Skeletal muscle satellite cell (primary cell): Measurements from ENCODE around the gene LPP.

Experiments
- H3K27me3 ChIP-seq: 2 replicates; pipeline ENCODE4 v1.7.0; 2013; ENCODE audit warnings: low read length; ENCODE audit not compliant: control insufficient read depth, insufficient read depth
- H3K36me3 ChIP-seq: 2 replicates; pipeline ENCODE4 v1.7.0; 2013; ENCODE audit warnings: mild to moderate bottlenecking, control low read depth, low read length; ENCODE audit not compliant: insufficient read depth
- H3K4me1 ChIP-seq: 2 replicates; pipeline ENCODE4 v1.7.0; 2013; ENCODE audit warnings: low read length; ENCODE audit not compliant: control insufficient read depth, insufficient read depth
- H3K4me2 ChIP-seq: 2 replicates; pipeline ENCODE4 v1.7.0; 2013; ENCODE audit warnings: mild to moderate bottlenecking, low read length
- H3K4me3 ChIP-seq: 2 replicates; pipeline ENCODE4 v1.7.0; 2013; ENCODE audit warnings: low read length
- H3K9ac ChIP-seq: 2 replicates; pipeline ENCODE4 v1.7.0; 2013; ENCODE audit warnings: mild to moderate bottlenecking, low read depth, low read length, moderate library complexity
- H3K9me3 ChIP-seq: replicated peaks from 2 replicates; pipeline ENCODE4 v1.7.0; 2013; ENCODE audit warnings: mild to moderate bottlenecking, control low read depth, low read length

Gene LPP

GRCh38 chr3:188362405-188362831, 208.5 kb downstream of the LPP start:
- no peaks in the 10 kb centered on the region for H3K9me3 ChIP-seq
- H3K4me2 ChIP-seq, result peak overlapping the region; percentile 31
- H3K9ac ChIP-seq, result no peak overlapping the region
- no peaks in the 10 kb centered on the region for H3K27me3 ChIP-seq
- no peaks in the 10 kb centered on the region for H3K4me1 ChIP-seq
- H3K4me3 ChIP-seq, result no peak overlapping the region
- peaks cover 4% of the 10 kb centered on the region for H3K36me3 ChIP-seq

- no peak overlapping the region for H3K9ac ChIP-seq
- no peak overlapping the region for H3K4me3 ChIP-seq
- peaks cover 7% of the 10 kb centered on the region for H3K4me1 ChIP-seq
- no peaks in the 10 kb centered on the region for H3K27me3 ChIP-seq
- H3K36me3 ChIP-seq, result peaks cover 4% of the 10 kb centered on the region
- H3K9me3 ChIP-seq, result no peaks in the 10 kb centered on the region
- H3K4me2 ChIP-seq, result no peak overlapping the region
Measured at GRCh38 chr3:188365184-188365583, 211.2 kb downstream of the LPP start.

DNA sequence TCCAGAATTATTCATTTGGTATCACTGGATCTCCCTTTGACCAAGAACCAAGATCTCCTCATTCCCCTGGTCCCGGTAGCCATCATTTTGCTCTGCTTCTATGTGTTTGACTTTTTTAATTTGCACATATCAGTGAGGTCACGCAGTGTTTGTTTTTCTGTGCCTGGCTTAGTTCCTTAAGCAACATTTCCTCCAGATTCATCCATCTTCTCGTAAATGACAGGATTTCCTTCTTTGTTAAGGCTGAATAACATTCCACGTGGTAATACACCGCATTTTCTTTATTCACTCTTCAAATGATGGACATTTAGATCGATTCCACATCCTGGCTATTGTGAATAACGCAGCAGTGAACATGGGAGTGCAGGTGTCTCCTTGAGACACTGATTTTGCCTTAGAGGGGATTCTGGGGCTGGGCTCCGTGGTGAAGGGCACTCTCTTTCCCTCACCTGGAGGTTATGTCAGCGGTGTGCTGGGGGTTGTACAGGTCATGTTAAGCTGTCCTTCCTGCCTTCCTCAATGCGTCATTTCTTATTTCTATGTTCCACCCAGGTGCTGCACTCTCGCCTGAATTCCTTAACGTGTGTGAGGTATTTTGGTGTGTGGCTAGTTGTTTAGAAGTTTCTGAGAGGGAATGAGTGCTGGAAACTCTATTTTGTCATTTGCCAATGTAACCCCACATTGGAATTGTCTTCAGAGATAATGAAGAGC, 212.2 kb downstream of the LPP start:
- Histone ChIP-seq H3K36me3 (peaks cover 4% of the 10 kb centered on the region), H3K4me1 (peaks cover 7% of the 10 kb centered on the region), H3K9me3 (no peaks in the 10 kb centered on the region), H3K4me3 (no peak overlapping the region), H3K27me3 (no peaks in the 10 kb centered on the region), H3K4me2 (no peak overlapping the region), H3K9ac (no peak overlapping the region)

DNA sequence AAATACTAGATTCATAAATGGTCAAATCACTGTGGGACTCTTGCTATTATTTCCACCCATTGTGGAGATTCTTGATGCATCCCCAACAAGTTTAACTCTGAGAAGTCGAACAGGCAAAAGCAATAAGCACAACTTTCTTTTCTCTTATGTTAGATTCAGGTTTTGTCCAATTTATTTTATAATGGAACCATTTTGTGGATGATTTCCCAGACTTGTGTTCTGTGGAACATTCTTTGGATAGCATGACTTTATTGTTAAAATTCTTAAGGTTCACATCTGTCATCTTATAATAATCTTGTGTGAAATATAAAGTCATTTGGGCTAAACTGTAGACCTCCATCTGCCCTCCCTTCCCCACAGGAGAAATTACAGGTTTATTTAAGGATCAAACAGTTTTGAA, 213.7 kb downstream of the LPP start:
- Histone ChIP-seq H3K4me1 (peaks cover 7% of the 10 kb centered on the region), H3K4me2 (no peak overlapping the region), H3K9ac (no peak overlapping the region), H3K9me3 (no peaks in the 10 kb centered on the region), H3K4me3 (no peak overlapping the region), H3K27me3 (no peaks in the 10 kb centered on the region), H3K36me3 (peaks cover 4% of the 10 kb centered on the region)

- Histone ChIP-seq H3K9ac (no peak overlapping the region), H3K4me1 (peaks cover 7% of the 10 kb centered on the region), H3K36me3 (no peaks in the 10 kb centered on the region), H3K4me3 (no peak overlapping the region), H3K4me2 (no peak overlapping the region), H3K9me3 (no peaks in the 10 kb centered on the region), H3K27me3 (no peaks in the 10 kb centered on the region)
Measured at GRCh38 chr3:188369526-188369925, 215.6 kb downstream of the LPP start.

- no peaks in the 10 kb centered on the region for H3K9me3 ChIP-seq
- no peaks in the 10 kb centered on the region for H3K36me3 ChIP-seq
- no peak overlapping the region for H3K4me3 ChIP-seq
- no peak overlapping the region for H3K4me2 ChIP-seq
- no peak overlapping the region for H3K9ac ChIP-seq
- H3K4me1 ChIP-seq, result peaks cover 7% of the 10 kb centered on the region
- H3K27me3 ChIP-seq, result no peaks in the 10 kb centered on the region
Measured at GRCh38 chr3:188370081-188370830, 216.3 kb downstream of the LPP start.

GRCh38 chr3:188378786-188379185, 224.8 kb downstream of the LPP start:
- no peak overlapping the region for H3K4me3 ChIP-seq
- no peaks in the 10 kb centered on the region for H3K9me3 ChIP-seq
- no peak overlapping the region for H3K9ac ChIP-seq
- H3K27me3 ChIP-seq, result no peaks in the 10 kb centered on the region
- no peaks in the 10 kb centered on the region for H3K36me3 ChIP-seq
- H3K4me2 ChIP-seq, result no peak overlapping the region
- no peaks in the 10 kb centered on the region for H3K4me1 ChIP-seq

DNA sequence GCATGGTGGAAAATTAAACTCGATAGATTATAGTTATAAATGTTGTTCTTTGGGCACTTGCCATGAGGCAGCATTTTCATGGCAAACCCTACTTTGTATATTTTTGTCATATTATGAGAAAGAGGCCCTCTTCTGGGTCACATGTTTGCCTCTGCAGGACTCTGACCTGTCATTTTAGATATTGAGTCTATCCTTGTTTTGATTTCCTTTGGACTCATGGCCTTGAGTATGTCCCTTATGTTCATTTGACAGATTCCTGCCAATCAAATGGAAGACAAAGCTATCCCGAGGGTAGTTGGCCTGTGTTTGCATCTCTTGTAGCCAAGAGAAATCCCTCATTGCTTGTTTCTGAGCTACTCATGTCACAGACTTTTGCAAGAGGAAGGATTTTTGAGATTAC, 226.3 kb downstream of the LPP start:
- H3K9me3 ChIP-seq, result no peaks in the 10 kb centered on the region
- no peaks in the 10 kb centered on the region for H3K27me3 ChIP-seq
- H3K4me2 ChIP-seq, result no peak overlapping the region
- H3K4me3 ChIP-seq, result no peak overlapping the region
- H3K36me3 ChIP-seq, result no peaks in the 10 kb centered on the region
- no peak overlapping the region for H3K9ac ChIP-seq
- H3K4me1 ChIP-seq, result no peaks in the 10 kb centered on the region

DNA sequence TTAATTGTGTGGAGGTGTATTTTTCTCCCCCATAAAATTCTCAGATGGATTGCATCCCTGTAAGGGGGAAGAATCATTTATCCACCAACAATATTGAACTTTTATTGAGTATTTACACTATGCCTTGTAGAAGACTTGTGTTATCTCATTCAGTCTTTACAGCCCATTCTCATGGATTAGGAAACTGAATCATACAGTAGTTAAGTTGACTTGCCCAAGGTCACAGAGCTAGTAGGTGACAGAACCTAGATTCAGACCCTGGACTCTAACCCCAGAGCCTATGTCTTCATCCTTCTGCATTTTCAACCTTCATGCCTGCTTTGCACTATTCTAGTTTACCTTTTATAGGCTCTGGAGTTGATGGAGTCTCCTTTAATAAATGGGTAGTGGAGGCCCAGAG, 226.8 kb downstream of the LPP start:
- Histone ChIP-seq H3K4me1 (peaks cover 1% of the 10 kb centered on the region), H3K9ac (no peak overlapping the region), H3K4me3 (no peak overlapping the region), H3K4me2 (no peak overlapping the region), H3K9me3 (no peaks in the 10 kb centered on the region), H3K36me3 (no peaks in the 10 kb centered on the region), H3K27me3 (no peaks in the 10 kb centered on the region)

DNA sequence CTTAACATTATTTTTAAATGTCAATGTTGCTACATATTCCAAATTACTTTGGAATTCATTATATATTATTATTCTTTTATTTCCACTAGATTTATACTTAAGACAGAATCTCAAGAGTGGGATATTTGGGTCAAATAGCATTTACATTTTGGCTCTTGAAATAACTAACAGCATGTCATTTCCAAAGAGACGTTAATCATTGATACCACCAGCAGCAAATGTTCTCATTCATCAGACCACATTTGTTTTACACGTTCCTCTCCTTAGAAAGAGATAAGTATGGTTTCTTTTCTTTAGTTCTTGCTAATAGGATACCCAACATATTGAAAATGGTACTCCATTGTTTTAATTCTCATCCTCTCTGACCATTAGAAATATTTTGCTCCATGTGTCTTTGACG, 229.8 kb downstream of the LPP start:
- peaks cover 15% of the 10 kb centered on the region for H3K4me1 ChIP-seq
- no peak overlapping the region for H3K4me3 ChIP-seq
- H3K4me2 ChIP-seq, result no peak overlapping the region
- H3K36me3 ChIP-seq, result no peaks in the 10 kb centered on the region
- no peaks in the 10 kb centered on the region for H3K27me3 ChIP-seq
- no peak overlapping the region for H3K9ac ChIP-seq
- H3K9me3 ChIP-seq, result no peaks in the 10 kb centered on the region

GRCh38 chr3:188385295-188385694, 231.3 kb downstream of the LPP start:
- no peaks in the 10 kb centered on the region for H3K27me3 ChIP-seq
- H3K4me3 ChIP-seq, result no peak overlapping the region
- no peaks in the 10 kb centered on the region for H3K36me3 ChIP-seq
- H3K9ac ChIP-seq, result no peak overlapping the region
- H3K4me2 ChIP-seq, result no peak overlapping the region
- H3K9me3 ChIP-seq, result no peaks in the 10 kb centered on the region
- peaks cover 21% of the 10 kb centered on the region for H3K4me1 ChIP-seq
